ENCODE data around the gene KRTAP10-4.
"Not testable (repeated sequence)": the region's sequence is repeated elsewhere in the genome, so short reads cannot be mapped to it uniquely, and the experiment has no call there.

Gene KRTAP10-4, protein sequence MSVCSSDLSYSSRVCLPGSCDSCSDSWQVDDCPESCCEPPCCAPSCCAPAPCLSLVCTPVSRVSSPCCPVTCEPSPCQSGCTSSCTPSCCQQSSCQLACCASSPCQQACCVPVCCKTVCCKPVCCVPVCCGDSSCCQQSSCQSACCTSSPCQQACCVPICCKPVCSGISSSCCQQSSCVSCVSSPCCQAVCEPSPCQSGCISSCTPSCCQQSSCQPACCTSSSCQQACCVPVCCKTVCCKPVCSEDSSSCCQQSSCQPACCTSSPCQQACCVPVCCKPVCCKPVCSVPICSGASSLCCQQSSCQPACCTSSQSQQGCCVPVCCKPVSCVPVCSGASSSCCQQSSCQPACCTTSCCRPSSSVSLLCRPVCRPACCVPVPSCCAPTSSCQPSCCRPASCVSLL

DNA sequence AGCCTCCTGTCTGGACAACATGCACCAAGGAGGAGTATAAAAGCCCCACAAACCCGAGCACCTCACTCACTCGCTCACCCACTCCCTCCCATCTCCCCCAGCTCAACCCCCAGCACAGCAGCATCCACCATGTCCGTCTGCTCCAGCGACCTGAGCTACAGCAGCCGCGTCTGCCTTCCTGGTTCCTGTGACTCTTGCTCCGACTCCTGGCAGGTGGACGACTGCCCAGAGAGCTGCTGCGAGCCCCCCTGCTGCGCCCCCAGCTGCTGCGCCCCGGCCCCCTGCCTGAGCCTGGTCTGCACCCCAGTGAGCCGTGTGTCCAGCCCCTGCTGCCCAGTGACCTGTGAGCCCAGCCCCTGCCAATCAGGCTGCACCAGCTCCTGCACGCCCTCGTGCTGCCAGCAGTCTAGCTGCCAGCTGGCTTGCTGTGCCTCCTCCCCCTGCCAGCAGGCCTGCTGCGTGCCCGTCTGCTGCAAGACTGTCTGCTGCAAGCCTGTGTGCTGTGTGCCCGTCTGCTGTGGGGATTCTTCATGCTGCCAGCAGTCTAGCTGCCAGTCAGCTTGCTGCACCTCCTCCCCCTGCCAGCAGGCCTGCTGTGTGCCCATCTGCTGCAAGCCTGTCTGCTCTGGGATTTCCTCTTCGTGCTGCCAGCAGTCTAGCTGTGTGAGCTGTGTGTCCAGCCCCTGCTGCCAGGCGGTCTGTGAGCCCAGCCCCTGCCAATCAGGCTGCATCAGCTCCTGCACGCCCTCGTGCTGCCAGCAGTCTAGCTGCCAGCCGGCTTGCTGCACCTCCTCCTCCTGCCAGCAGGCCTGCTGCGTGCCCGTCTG, at the start of gene KRTAP10-4:
KRTAP10-4 (plus strand) TSS at position 100 of the 827 bp plus-strand sequence; CDS start at position 130, 30 bp downstream.
- DNase-seq (ENCODE audit: low read depth), result not testable (repeated sequence)

GRCh38 chr21:44524414-44525371, 48.8 kb upstream of the KRTAP10-4 start:
- no peak for DNase-seq (ENCODE audit: low read depth)

GRCh38 chr21:44525391-44526095, 48.0 kb upstream of the KRTAP10-4 start:
- no peak for DNase-seq (ENCODE audit: low read depth)

GRCh38 chr21:44526096-44526997, 47.2 kb upstream of the KRTAP10-4 start:
- DNase-seq (ENCODE audit: low read depth), result no peak

GRCh38 chr21:44527156-44527982, 46.2 kb upstream of the KRTAP10-4 start:
- no peak for DNase-seq (ENCODE audit: low read depth)

DNA sequence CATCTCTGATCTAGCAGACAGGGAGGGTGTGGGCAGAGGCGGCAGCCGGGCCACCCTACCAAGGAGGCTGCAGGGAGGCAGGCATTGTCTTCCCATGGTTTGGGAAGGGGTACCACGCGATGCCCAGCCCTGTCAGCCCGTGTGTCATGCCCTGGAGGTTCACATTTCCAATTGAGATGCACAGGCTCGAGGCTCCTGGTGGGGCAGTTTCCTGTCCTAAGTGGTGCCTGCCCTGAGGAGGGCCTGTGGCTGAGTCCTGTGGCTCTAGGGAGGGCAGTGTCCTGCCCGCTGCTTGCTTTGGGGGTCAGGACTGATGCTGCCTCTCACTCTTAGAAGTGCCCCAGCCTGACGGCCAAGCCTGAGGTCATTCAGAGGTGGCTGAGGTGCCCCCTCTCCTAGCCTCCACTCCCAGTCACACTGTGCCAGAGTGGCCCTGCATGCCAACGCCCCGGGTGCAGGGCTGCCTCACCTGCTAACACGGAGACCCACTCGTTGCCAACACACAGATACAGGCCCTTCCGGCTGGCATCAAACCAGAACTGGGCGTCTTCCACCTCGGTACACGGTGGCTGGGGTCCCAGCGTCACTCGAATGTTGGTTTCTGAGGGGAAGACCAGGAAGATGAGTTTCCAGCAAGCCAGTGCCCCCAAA, 45.4 kb upstream of the KRTAP10-4 start:
- no peak for DNase-seq (ENCODE audit: low read depth)

- DNase-seq (ENCODE audit: low read depth), result no peak
Observed at GRCh38 chr21:44528634-44528995, 44.9 kb upstream of the KRTAP10-4 start.

DNA sequence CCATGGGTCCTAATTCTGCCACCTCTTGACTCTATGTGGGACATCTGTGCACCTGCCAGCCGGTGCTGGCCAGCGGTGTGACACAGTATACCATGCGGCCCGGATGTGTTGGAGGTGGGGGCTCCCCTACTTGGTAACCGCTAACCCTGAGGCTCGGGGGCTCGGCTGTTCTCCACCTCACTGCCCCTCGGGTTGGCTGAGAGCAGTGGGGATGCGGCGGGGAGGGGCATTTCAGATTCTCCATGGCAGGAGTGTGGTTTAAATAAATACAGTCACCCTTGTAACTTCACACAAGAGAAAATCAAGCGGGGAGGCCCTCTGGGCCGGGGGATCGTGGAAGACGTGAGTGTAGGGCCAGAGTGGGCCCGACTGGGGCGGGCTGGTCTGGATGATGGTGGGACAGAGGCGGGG, 44.5 kb upstream of the KRTAP10-4 start:
- DNase-seq (ENCODE audit: low read depth), result no peak

GRCh38 chr21:44529503-44530125, 43.9 kb upstream of the KRTAP10-4 start:
- no peak for DNase-seq (ENCODE audit: low read depth)

DNA sequence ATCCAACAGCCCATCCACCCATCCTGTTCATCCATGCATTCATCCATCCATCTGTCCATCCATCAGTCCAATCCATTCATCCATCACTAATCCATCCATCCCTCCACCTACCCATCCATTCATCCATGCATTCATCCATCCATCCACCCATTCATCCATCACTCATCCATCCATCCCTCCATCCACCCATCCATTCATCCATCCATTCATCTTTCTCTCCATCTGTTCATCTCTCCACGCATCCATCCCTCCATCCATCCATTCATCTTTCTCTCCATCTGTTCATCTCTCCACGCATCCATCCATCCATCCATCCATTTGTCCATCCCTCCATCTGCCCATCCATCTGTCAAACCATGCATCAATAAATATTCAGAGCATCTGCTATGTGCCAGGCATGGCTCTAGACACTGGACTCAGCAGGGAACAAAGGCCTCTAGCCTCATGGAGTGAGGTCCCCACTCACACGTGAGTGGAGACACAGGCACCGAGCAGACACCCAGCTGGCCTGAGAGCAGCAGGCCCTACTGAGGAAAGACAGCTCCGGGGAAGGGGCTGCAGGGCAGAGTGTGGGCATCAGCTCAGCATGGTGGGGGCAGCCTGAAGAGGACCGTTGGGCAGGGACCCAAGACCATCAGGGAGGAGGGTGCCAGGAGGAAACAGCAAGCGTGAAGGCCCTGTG, 43.2 kb upstream of the KRTAP10-4 start:
- no peak for DNase-seq (ENCODE audit: low read depth)

DNA sequence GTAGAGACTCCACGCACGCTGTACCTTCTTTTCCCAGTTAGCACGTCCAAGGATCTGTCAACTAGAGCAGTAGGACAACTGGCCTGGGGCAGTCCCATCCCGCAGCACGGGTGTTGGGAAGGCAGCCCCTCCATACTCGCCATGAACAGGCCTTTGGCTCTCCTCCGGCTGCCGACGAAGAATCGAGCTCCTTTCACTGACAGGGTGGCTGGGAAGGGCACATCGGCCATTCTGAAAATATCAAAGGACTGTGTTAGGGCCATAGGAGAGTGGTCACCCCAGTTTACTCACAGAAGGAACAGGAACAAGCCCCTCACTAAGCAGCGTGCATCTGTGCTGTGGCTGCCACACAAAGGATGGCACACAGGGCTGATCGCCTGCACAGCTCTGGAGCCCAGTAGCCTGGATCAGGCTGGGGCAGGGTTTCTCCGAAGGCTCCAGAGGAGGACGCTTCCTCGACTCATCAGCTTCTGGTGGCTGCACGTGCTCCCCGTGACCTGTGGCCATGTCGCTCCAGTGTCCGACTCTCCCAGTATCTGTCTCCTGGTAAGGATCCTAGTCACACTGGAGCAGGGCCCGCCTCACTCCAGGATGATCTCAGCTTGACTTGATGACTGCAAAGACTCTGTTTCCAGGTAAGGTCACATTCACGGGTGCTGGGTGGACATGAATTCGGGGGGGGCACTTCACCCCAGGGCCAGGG, 42.5 kb upstream of the KRTAP10-4 start:
- no peak for DNase-seq (ENCODE audit: low read depth)

- no peak for DNase-seq (ENCODE audit: low read depth)
Observed at GRCh38 chr21:44531606-44532564, 41.6 kb upstream of the KRTAP10-4 start.

DNA sequence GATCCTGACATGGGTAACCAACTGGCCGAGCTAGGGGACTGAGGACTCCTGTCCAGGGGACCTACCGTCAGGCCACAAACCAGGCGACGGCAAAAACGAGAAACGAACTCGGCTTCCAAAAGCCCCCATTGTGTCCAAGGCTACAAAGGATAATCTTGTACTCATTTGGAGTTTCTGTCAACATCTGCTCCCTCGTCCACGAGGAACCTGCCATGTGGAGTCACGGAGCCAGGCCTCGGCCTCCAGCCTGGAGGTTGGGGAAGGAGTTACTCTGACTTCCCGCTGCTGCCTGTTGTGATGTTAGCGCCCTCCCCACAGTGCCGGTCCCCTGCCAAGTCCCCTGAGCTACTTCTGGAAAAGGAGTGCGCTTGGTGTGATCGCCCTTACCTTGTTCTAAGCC, 40.8 kb upstream of the KRTAP10-4 start:
- DNase-seq (ENCODE audit: low read depth), result no peak

DNA sequence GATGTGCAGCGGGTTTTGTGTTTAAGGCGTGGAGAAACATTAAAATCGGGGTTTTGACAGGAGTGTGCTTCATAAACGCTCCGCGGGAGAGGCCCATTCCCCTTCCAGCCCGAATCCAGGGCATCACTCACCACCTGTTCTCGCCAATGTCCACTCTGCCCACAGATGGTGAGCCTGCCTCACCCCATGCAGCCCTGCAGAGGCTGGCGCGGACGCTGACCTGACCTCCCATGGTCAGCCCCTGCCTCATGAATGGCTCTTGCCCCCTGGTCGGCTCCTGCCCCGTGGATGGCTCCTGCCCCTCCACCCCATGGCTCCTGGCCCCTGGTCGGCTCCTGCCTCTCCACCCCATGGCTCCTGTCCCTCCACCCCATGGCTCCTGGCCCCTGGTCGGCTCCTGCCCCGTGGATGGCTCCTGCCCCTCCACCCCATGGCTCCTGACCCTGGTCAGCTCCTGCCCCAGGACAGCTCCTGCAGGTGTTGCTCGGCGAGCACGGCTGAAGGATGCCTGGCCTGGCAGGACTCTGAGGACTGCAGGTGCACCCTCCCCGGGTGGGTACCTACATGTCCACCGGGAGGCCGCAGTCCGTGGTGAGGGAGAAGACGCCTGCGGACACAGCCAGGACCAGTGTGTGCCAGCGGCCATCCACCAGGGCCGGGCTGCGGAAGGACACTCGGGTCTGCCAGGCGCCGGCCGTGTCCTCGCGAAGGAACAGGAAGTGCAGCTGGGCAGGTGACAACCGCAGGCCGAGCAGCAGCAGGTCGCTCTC, 40.2 kb upstream of the KRTAP10-4 start:
- no peak for DNase-seq (ENCODE audit: low read depth)

Measured in HS-27A (cell line).